DND-41 (cell line): ENCODE measurements around the gene GPBP1L1.

Source experiments
- ATAC-seq: fragments of 200-7000 bp; cut with Tn5 transposase; 3 replicates; pipeline ENCODE4 v1.9.1; 2021; ENCODE audit warnings: low read depth; ENCODE audit not compliant: insufficient read depth
- DNase-seq: peaks from one replicate; pipeline ENCODE4 v3.0.0-alpha.2; 2020
- H2AFZ ChIP-seq: 2 replicates; pipeline ENCODE4 v1.6.0; 2012; ENCODE audit warnings: low read depth, low read length
- H3K27ac ChIP-seq: 2 replicates; pipeline ENCODE4 v1.5.1; 2012; ENCODE audit warnings: low read length, inconsistent platforms
- H3K27me3 ChIP-seq: fragments of 200-600 bp; sonication (generic); 2 replicates; pipeline ENCODE4 v1.6.0; 2012; ENCODE audit warnings: low read length, mild to moderate bottlenecking, inconsistent platforms; ENCODE audit not compliant: insufficient read depth, poor library complexity
- H3K36me3 ChIP-seq: 2 replicates; pipeline ENCODE4 v1.5.1; 2012; ENCODE audit warnings: low read length, inconsistent platforms; ENCODE audit not compliant: insufficient read depth
- H3K4me1 ChIP-seq: 2 replicates; pipeline ENCODE4 v1.5.1; 2012; ENCODE audit warnings: mild to moderate bottlenecking, low read length; ENCODE audit not compliant: insufficient read depth
- H3K4me2 ChIP-seq: 2 replicates; pipeline ENCODE4 v1.6.0; 2012; ENCODE audit warnings: mild to moderate bottlenecking, moderate library complexity, low read length, inconsistent platforms; ENCODE audit not compliant: insufficient read depth
- H3K4me3 ChIP-seq, 2 experiments: fragments of 200-600 bp in 1 of 2; shearing (Covaris generic) in 1 of 2; 2 replicates each; pipeline ENCODE4 v1.5.1; 2012 to 2016; ENCODE audit warnings: inconsistent platforms in 2 of 2, low read length in 2 of 2, mild to moderate bottlenecking in 2 of 2, low read depth in 1 of 2, moderate library complexity in 1 of 2
- H3K79me2 ChIP-seq: 2 replicates; pipeline ENCODE4 v1.6.0; 2012; ENCODE audit warnings: low read length, inconsistent platforms; ENCODE audit not compliant: insufficient read depth
- H3K9ac ChIP-seq: 2 replicates; pipeline ENCODE4 v1.6.0; 2012; ENCODE audit warnings: low read depth, mild to moderate bottlenecking, inconsistent platforms, low read length, moderate library complexity
- H3K9me3 ChIP-seq: 2 replicates; pipeline ENCODE4 v1.5.1; 2012; ENCODE audit warnings: low read length, moderate library complexity, mild to moderate bottlenecking, inconsistent platforms; ENCODE audit not compliant: insufficient read depth, severe bottlenecking
- H4K20me1 ChIP-seq: 2 replicates; pipeline ENCODE4 v1.6.0; 2012; ENCODE audit warnings: low read length; ENCODE audit not compliant: insufficient read depth
- EZH2 ChIP-seq: IDR thresholded peaks from 3 replicates; pipeline ENCODE4 v1.6.1; 2012; ENCODE audit warnings: borderline replicate concordance, low read depth, mild to moderate bottlenecking, moderate library complexity, low read length, inconsistent platforms; ENCODE audit not compliant: severe bottlenecking
- TF ChIP-seq, protein P1 (sequence below): IDR thresholded peaks from 2 replicates; pipeline ENCODE4 v1.5.1; 2012; ENCODE audit warnings: borderline replicate concordance, low read length, moderate library complexity, mild to moderate bottlenecking; ENCODE audit not compliant: poor library complexity, severe bottlenecking; ENCODE audit errors: extremely low read depth

The GPBP1L1 gene

DNA sequence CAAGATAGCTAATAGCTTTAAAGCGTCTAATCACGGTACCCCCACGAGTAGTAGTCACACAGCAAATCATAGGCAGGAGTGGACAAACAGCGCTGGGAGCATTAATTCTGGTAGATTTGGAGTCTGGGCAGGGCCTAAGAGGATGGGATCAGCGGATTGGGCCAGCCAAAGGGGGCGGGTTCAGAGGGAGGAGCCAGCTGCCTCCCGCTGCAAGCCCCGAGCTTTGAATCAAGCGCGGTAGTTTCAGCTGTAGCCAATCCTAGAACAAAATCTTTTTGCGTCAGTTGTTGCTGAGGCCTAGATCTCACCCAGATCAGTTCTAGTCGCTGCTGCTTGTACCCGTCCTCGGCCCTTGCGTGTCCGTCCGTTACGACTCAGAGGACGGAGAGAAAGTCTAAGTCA, 103.1 kb downstream of the GPBP1L1 start:
- peaks cover 36% of the 10 kb centered on the region for H4K20me1 ChIP-seq
- peaks cover 47% of the 10 kb centered on the region for H3K79me2 ChIP-seq
- peak overlapping the region; percentile 41 to 65; a peak in 3 of 4 replicates for H3K4me3 ChIP-seq
- H2AFZ ChIP-seq: peak overlapping the region; percentile 91
- TF ChIP-seq EZH2: no peak
- TF ChIP-seq, protein P1, sequence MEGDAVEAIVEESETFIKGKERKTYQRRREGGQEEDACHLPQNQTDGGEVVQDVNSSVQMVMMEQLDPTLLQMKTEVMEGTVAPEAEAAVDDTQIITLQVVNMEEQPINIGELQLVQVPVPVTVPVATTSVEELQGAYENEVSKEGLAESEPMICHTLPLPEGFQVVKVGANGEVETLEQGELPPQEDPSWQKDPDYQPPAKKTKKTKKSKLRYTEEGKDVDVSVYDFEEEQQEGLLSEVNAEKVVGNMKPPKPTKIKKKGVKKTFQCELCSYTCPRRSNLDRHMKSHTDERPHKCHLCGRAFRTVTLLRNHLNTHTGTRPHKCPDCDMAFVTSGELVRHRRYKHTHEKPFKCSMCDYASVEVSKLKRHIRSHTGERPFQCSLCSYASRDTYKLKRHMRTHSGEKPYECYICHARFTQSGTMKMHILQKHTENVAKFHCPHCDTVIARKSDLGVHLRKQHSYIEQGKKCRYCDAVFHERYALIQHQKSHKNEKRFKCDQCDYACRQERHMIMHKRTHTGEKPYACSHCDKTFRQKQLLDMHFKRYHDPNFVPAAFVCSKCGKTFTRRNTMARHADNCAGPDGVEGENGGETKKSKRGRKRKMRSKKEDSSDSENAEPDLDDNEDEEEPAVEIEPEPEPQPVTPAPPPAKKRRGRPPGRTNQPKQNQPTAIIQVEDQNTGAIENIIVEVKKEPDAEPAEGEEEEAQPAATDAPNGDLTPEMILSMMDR: no peak
- H3K27ac ChIP-seq: peak overlapping the region; percentile 97
- H3K4me1 ChIP-seq: peaks cover 35% of the 10 kb centered on the region
- peak overlapping the region; percentile 97 for H3K9ac ChIP-seq
- DNase-seq (peak; percentile 97), ATAC-seq (peak; percentile 85)
- no peaks in the 10 kb centered on the region for H3K27me3 ChIP-seq
- H3K36me3 ChIP-seq: peaks cover 31% of the 10 kb centered on the region
- peak overlapping the region; percentile 69 for H3K4me2 ChIP-seq
- no peaks in the 10 kb centered on the region for H3K9me3 ChIP-seq
